COLO668 (cell line): ENCODE measurements around the gene NRG2.
A peak's percentile ranks its signal among the peaks of the same experiment; 100 is the strongest.

Experiments
- DNase-seq: peaks from one replicate; lab custom pipeline; 2025; ENCODE audit not compliant: unreplicated experiment; lab: John Stamatoyannopoulos, UW

Gene NRG2

GRCh38 chr5:139975306-139975705 lies 67.8 kb downstream of the NRG2 start:
- no peak for DNase-seq

DNA sequence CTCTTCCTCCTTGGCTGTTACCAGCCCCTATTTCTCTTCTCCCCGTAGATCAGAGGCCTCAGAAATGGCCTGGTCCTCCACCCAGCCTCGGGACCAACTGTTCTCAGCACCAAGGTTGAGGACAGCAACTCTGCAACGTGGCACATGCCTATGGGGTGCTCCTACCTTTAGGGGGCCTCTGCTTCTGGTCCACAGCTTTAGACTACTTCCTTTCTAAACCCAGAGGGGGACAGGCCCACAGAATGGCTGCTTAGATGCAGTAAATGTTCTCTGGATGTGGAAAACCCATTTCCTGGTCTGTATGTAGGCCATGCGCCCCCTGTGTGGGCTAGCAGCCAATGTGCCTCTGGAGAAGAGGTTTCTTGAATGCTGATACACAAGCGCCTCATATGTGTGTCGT lies 68.4 kb downstream of the NRG2 start:
- no peak for DNase-seq

DNA sequence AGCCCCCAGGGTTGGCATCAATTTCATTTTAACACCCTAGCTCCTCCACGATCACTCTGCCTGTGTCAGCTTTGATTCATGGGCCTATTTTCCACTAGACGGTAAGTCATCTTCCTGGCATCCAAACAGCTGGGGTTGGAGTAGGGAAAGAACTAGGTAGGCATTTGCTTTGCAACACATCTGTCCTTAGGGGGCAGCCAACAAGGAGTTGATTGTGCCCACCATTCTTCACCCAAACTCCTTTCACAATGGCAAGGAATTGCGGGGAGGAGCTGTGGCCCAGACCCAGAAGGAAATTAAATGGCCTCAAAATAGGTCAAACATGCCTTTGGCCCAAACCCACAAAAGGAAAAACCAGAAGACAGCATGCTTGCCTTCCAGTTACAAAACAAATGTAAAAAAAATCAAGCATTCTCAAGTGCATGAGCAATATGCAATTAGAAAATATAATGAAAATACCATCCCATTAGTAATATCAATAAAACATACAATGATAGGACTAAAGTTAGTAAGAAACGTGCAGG lies 71.8 kb downstream of the NRG2 start:
- no peak for DNase-seq

DNA sequence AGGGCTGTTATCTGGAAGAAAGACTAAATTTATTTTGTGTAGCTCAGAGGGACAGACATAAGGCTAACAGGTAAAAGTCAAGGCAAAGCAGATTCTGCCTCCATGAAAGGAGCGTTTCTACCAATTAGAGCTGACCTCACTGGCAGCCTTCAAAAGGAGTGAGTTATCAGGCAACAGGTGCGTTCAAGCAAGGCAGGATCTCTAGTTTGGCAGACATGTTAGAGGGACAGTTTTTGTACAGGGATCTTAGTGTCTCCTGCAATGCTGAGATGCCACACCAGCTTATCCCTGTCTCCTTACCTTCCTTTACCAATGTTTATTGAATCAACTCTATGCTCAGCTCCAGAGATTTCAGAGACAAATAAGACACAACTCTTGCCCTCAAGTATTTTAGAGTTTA lies 73.8 kb downstream of the NRG2 start:
- DNase-seq, result no peak

GRCh38 chr5:139968547-139969261 lies 74.4 kb downstream of the NRG2 start:
- peak; percentile 74 for DNase-seq

DNA sequence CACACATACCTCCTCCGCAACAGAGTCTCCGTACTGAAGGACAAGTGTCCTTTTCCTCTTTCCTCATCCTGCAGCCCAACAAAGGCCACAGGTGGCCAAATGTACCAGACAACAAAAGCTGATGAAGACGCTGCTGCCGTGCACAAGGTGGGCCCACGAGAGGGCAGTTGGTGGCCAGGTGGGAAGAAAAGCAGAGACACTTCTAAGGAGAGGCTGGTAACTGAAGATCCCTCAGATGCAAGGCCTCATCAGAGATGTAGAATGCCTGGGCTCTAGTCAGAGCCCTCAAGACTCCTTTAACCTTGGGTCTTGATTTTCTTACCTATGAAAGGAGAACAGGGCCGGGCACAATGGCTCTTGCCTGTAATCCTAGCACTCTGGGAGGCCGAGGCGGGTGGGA lies 75.7 kb downstream of the NRG2 start:
- no peak for DNase-seq

GRCh38 chr5:139966856-139967255 lies 76.2 kb downstream of the NRG2 start:
- no peak for DNase-seq

DNA sequence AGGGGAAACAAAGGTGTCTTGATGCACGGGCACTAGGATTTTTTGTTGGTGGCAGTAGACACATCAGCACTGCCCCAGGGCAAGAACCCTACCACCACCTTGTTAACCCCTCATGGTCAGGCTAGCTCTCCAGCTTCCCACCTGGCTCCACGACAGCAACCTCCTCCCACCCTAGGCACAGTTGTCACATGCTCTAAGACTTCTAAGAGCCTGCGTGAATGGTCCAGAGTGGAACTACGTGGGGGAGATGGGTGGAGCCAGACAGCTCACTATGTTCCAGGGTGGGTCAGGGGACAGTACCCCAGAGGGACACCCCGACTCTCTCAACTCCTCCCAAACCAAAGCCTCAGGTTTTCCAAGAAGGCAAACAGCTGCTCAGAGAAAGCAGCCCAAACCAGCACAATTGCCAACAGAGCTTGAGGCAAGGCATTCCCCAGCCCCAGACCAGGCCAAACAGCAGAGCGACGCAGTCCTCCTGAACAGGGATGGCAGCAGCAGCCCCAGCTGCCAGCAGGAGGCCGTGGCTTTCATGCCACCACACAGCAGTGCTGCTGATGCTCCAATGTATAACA lies 78.0 kb downstream of the NRG2 start:
- DNase-seq, result no peak

GRCh38 chr5:139964266-139964993 lies 78.7 kb downstream of the NRG2 start:
- DNase-seq, result no peak

DNA sequence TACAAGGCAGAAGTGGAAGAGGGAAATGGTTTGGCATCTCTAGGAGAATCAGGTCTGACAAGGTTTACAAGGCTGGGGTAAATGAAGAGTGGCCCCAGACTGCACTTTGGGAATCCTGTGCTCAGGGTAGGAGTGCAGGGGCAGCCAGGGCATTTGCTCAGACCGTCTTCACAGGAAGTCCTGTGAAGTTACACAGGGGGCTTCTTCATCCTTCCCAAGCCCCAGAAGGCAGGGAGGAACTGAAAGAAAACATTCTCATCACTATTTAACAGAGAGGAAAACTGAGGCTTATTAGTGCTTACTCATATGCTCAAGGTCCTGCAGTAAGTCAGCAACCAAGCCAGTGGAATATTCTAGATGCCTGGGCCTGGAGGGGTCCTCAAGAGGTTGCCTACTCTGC lies 80.7 kb downstream of the NRG2 start:
- no peak for DNase-seq

DNA sequence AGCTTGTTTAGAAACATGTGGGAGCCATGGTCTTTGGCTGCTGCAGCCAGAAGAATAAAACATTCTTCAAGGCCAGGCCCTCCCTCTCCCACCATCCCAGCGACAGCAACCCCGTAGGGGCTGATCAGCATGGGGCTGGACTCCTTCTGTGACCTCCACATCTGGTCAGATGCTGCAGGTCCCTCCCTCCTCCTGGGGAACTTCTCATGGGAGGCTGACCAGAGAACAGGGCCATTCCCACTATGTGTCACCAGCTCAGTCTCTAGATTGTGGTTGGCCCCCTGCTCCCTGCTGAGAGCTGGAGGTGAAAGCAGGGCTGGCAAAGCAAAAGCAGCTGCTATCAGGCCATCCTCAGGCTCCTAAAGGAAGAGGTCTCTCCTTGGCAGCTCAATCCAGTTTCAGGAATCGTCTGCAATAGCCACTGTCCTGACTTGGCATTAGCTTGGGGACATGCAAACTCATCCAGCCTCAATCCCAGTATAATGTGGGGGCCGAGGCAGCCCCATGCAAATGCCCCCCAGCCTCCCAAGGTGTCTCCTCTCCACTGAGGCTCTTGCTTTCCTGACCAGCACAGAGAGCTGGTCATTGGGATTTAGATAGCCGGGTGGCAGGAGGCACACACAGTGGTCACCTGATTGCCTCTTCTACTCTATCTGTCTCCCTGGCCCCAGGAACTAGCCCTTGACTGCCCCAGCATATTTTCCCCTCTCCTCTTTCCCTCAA lies 81.5 kb downstream of the NRG2 start:
- DNase-seq, result no peak

DNA sequence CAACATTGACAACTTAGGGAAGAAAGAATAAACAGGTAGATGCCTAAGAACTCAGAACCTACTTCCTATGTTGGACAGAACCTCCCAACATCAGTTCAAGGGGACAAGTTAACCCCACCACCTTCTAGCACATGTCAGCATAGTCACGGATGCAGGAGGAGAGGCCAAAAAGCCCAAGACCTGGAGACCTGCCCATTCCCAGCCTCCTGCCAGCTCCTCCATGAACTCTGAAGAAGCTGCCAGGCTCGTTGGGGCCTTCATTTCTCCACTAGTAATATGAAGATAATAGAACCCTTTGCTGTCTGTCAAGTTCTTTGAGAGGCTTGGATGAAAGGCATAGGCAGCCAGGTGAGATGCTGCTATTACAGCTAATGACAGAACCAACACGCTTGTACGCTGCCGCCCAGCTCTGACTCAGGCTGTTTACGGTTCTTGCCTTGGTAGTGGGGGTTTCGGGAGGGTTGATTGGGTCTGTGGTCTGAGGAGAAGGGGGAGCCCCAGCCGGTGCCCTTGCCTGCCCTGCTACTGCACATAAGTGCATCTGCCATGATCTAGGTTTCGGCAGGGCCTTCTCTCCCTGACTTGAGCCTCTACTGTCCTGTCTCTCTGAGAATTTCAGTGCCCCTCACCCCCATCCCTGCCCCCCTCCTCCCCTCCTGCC lies 82.2 kb downstream of the NRG2 start:
- DNase-seq, result no peak

DNA sequence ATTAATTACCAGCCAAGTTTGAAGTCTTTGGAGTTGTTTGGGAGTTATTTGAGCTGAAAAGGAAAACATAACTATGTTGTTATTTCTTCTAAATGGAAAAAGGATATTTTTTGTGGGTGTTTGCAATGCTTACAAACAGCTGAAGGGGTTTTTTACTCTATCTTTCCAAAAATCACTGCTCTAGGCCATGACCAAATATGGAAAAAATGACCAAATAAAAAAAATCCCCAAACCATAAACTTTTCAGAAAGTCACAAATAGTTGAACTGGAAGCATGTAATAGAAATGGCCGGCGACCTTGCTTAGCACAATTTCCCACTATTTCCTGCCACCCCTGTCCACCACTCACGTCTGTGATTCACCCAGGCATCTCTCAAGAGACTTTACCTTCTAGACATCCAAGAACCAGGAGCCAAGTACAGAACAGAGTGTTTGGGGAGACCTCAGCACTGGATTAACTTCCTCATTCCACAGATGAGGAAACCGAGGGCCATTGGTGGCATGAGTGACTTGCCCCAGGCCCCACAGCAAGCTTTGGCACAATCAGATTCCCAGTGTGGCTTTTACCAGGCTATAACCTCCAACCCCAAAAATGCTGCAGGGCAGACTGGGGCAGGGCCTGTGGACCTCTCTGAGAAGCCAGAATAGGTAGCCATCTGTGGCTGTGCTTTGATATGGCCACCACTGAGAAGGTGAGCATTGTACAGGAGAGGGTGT lies 84.5 kb downstream of the NRG2 start:
- no peak for DNase-seq

DNA sequence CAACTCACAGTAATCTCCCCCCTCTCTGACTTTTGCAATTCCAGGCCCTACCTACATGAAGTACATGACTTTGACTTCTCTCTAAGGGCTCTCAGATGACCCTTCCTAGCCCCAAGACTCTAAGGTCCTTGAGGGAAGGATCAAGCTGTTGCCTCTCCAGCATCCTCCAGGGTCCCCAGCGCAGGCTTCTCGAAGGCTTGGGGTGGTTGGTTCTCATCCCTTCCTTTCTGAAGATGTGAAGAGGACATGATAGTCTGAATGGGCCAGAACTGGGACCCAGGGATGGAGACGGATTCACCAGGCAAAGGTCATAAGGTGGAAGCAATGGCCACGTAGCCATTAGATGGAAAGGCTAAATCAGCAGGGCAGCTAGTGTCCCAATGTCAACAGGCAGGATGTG lies 86.8 kb downstream of the NRG2 start:
- no peak for DNase-seq

GRCh38 chr5:139955616-139956273 lies 87.4 kb downstream of the NRG2 start:
- DNase-seq, result no peak

- no peak for DNase-seq
These were observed 88.0 kb downstream of the NRG2 start for GRCh38 chr5:139955053-139955605.

DNA sequence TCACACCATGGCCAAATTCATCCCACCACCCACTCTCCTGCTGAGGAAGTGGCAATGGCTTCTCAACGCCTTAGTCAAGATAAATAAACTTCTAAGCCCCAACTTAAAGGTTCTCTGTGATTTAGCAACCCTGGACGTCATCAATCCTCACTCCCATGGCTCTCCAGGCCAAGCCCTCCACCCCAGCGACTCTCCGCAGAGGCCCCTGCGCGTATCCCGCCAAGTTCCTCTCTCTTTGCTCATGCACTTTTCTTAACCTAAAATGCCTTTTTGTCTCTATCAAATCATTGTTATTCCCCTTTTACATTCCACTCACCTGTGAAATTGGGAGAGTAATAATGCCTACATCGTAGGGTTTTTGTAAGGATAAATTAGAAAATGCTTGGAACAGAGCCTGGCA lies 88.6 kb downstream of the NRG2 start:
- DNase-seq, result no peak

- no peak for DNase-seq
These were observed 89.1 kb downstream of the NRG2 start for GRCh38 chr5:139954022-139954421.

DNA sequence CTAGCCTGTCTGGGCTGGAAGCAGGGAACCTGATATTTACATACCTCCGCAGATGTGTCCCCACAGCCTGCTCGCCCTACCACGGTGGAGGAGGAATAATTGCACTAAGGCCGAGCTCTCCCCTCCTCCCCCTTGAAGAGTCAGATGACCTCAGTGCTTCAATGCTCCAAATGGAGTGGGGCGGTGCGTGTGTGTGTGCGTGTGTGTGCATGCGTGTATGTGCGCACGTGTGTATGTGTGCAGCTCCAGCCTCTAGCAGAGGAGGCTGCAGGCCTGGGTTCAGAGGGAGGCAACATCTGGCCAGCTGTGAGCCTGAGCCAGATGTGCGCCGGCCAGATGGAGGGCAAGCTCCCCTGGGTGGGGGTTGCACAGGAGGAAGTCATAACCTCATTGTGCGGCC lies 90.5 kb downstream of the NRG2 start:
- DNase-seq, result no peak

DNA sequence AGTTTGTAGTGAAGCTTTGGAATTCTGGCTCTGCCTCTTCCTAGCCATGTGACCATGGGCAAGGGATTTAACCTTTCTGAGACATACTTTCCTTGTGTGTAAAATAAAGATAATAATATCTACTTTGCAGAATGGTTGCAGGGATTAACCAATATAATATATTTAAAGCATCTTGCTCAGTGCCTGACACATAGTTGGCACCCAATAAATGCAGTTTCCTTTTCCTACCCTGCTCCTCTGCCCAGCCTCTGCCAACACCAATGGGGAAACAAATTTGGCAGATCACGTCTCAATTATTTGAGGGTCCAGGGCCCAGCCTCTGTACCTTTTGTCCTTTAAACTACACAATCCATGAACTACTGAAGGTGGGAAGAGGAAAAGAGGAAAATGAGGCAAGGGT lies 91.1 kb downstream of the NRG2 start:
- DNase-seq, result no peak
